HepG2 (cell line): ENCODE results near the gene STMND1.

Experiments
- SMAD3 ChIP-seq: sonication (generic); formaldehyde crosslinking; IDR thresholded peaks from 2 replicates; pipeline ENCODE4 v1.4.0; 2020; ENCODE audit warnings: missing genetic modification reagents
- U2AF1 ChIP-seq: fragments of 200-400 bp; formaldehyde crosslinking; optimal IDR thresholded peaks from 2 replicates; pipeline ENCODE3; 2017; ENCODE audit warnings: mild to moderate bottlenecking, low read depth, low read length

GRCh38 chr6:17178754-17179529 lies 77.1 kb downstream of the STMND1 start:
- TF ChIP-seq SMAD3 (CRISPR knock-in tag) (no peak), U2AF1 (no peak)
